IMR-90 (cell line): ENCODE results near the gene DPP6. TPM values are rescaled to one million over a fixed set of nuclear protein-coding genes. Genes with fewer than 3 reads are reported as not detected.
"Not testable (repeated sequence)": the region's sequence is repeated elsewhere in the genome, so short reads cannot be mapped to it uniquely, and the experiment has no call there.

Source experiments
- ATAC-seq: fragments of 200-7000 bp; cut with Tn5 transposase; 2 replicates; pipeline ENCODE4 v1.9.1; 2020; ENCODE audit warnings: low read depth, mild to moderate bottlenecking, moderate library complexity
- BruUV-seq: library from RNA; stranded (reverse); fragments of 400-500 nt; replicated peaks from 2 replicates; lab custom pipeline; 2021; lab: Mats Ljungman, UMichigan
- CTCF ChIA-PET: fragments of 300-600 bp; formaldehyde crosslinking; extraction: SDS; loops from one replicate; lab custom pipeline; 2021; ENCODE audit warnings: antibody characterized with exemption; lab: Yijun Ruan, JAX
- POLR2A ChIA-PET: fragments of 300-600 bp; sonication (Branson Sonifier 250); formaldehyde crosslinking; loops from one replicate; lab custom pipeline; 2022; ENCODE audit warnings: antibody characterized with exemption; ENCODE audit not compliant: unreplicated experiment; lab: Charles Lee
- DNase-seq: peaks from one replicate; pipeline ENCODE4 v3.0.0; 2013
- H2AFZ ChIP-seq: replicated peaks from 2 replicates; pipeline ENCODE3; 2013; ENCODE audit warnings: low read length, mild to moderate bottlenecking; ENCODE audit not compliant: poor library complexity
- H2AK5ac ChIP-seq: 2 replicates; pipeline ENCODE4 v1.6.1; 2013; ENCODE audit warnings: low read depth, low read length, inconsistent platforms
- H2AK9ac ChIP-seq: replicated peaks from 2 replicates; pipeline ENCODE3; 2013; ENCODE audit warnings: mild to moderate bottlenecking, low read depth, low read length, moderate library complexity; ENCODE audit not compliant: poor library complexity
- H2BK120ac ChIP-seq: 2 replicates; pipeline ENCODE4 v1.6.1; 2013; ENCODE audit warnings: low read depth, low read length, inconsistent platforms
- H2BK15ac ChIP-seq: 3 replicates; pipeline ENCODE4 v1.6.1; 2013; ENCODE audit warnings: low read depth, low read length, inconsistent platforms
- H2BK20ac ChIP-seq: 2 replicates; pipeline ENCODE4 v1.6.1; 2013; ENCODE audit warnings: low read depth, mild to moderate bottlenecking, inconsistent platforms, low read length, moderate library complexity
- H2BK5ac ChIP-seq: 2 replicates; pipeline ENCODE4 v1.6.1; 2013; ENCODE audit warnings: mild to moderate bottlenecking, low read depth, low read length, inconsistent platforms; ENCODE audit not compliant: poor library complexity, severe bottlenecking
- H3K14ac ChIP-seq: replicated peaks from 2 replicates; pipeline ENCODE4 v1.6.1; 2013; ENCODE audit warnings: low read depth, low read length, inconsistent platforms
- H3K18ac ChIP-seq: 2 replicates; pipeline ENCODE4 v1.6.1; 2013; ENCODE audit warnings: low read depth, low read length, control low read depth
- H3K23ac ChIP-seq: 2 replicates; pipeline ENCODE4 v1.6.1; 2013; ENCODE audit warnings: low read depth, low read length, inconsistent platforms
- H3K27ac ChIP-seq: 2 replicates; pipeline ENCODE4 v1.5.1; 2013; ENCODE audit warnings: mild to moderate bottlenecking, control low read depth, low read length; ENCODE audit not compliant: insufficient read depth
- H3K27me3 ChIP-seq: 2 replicates; pipeline ENCODE4 v1.6.1; 2013; ENCODE audit warnings: low read length; ENCODE audit not compliant: control insufficient read depth, insufficient read depth
- H3K36me3 ChIP-seq: 2 replicates; pipeline ENCODE4 v1.6.1; 2013; ENCODE audit warnings: low read length, mixed read lengths; ENCODE audit not compliant: control insufficient read depth, insufficient read depth
- H3K4ac ChIP-seq: 2 replicates; pipeline ENCODE4 v1.6.1; 2013; ENCODE audit warnings: low read depth, low read length, inconsistent platforms
- H3K4me1 ChIP-seq: 2 replicates; pipeline ENCODE4 v1.6.1; 2013; ENCODE audit warnings: low read length, mixed read lengths; ENCODE audit not compliant: control insufficient read depth, insufficient read depth
- H3K4me2 ChIP-seq: 2 replicates; pipeline ENCODE4 v1.6.1; 2013; ENCODE audit warnings: low read depth, mild to moderate bottlenecking, control low read depth, low read length, moderate library complexity
- H3K4me3 ChIP-seq: 2 replicates; pipeline ENCODE4 v1.5.1; 2013; ENCODE audit warnings: low read depth, mild to moderate bottlenecking, control low read depth, low read length, moderate library complexity; ENCODE audit not compliant: insufficient read depth
- H3K56ac ChIP-seq: 2 replicates; pipeline ENCODE4 v1.6.1; 2013; ENCODE audit warnings: low read length, inconsistent platforms; ENCODE audit not compliant: insufficient read depth; ENCODE audit errors: extremely low read depth
- H3K79me1 ChIP-seq, 2 experiments: 2 replicates each; pipeline ENCODE4 v1.6.1; 2013; ENCODE audit warnings: low read length in 2 of 2, inconsistent platforms in 1 of 2, low read depth in 1 of 2
- H3K9ac ChIP-seq: 2 replicates; pipeline ENCODE4 v1.6.1; 2013; ENCODE audit warnings: low read depth, low read length, control low read depth
- H3K9me1 ChIP-seq: 2 replicates; pipeline ENCODE4 v1.6.1; 2013; ENCODE audit warnings: low read length, inconsistent platforms; ENCODE audit not compliant: insufficient read depth
- H3K9me3 ChIP-seq: 2 replicates; pipeline ENCODE4 v1.6.1; 2013; ENCODE audit warnings: low read length; ENCODE audit not compliant: control insufficient read depth, insufficient read depth
- H4K20me1 ChIP-seq: 2 replicates; pipeline ENCODE4 v1.6.1; 2013; ENCODE audit warnings: low read length, inconsistent platforms; ENCODE audit not compliant: insufficient read depth
- H4K5ac ChIP-seq: 2 replicates; pipeline ENCODE4 v1.6.1; 2013; ENCODE audit warnings: mild to moderate bottlenecking, low read depth, low read length, control low read depth
- H4K8ac ChIP-seq, 2 experiments: 2 replicates each; pipeline ENCODE4 v1.6.1; 2013; ENCODE audit warnings: low read depth in 2 of 2, low read length in 2 of 2, control low read depth in 1 of 2, inconsistent platforms in 1 of 2
- H4K91ac ChIP-seq: 2 replicates; pipeline ENCODE4 v1.6.1; 2013; ENCODE audit warnings: low read depth, low read length, inconsistent platforms; ENCODE audit not compliant: insufficient read depth
- WGBS, 2 experiments: methylation state at CpG; one replicate each; pipeline versions ENCODE4 v1.1.5 to v1.1.7; 2013; ENCODE audit warnings: missing lambda C conversion rate in 2 of 2; ENCODE audit not compliant: insufficient read length in 1 of 2; ENCODE audit errors: extremely low coverage in 2 of 2; 5-methylcytosine and 5-hydroxymethylcytosine counted together
- dilution Hi-C: fragments of 300-500 bp; cut with HindIII; formaldehyde crosslinking; loops from one replicate; pipeline ENCODE4 v1.14.3; 2018; ENCODE audit warnings: low sequenced_read_pairs; ENCODE audit not compliant: unreplicated experiment
- in situ Hi-C: fragments of 300-500 bp; cut with MboI; formaldehyde crosslinking; loops from 3 replicates; pipeline ENCODE4 v1.14.3; 2019; ENCODE audit warnings: low sequenced_read_pairs, inconsistent platforms, mixed read lengths
- intact Hi-C: fragments of 100-400 bp; cut with micrococcal nuclease; formaldehyde crosslinking; loops from 2 replicates; pipeline ENCODE4 v1.10.0; 2022
- polyA plus RNA-seq, 3 experiments: library from polyadenylated mRNA; depleted of rRNA; stranded (reverse); fragments of >200 nt; gene quantifications; 2 replicates each; pipeline ENCODE4 v1.2.3, GENCODE V29; 2012; ENCODE audit warnings: low replicate concordance in 1 of 3
- total RNA-seq: library from RNA; depleted of rRNA; stranded (reverse); fragments of >200 nt; gene quantifications from 2 replicates; pipeline ENCODE4 v1.2.3, GENCODE V29; 2012

DPP6 gene
- total and polyA plus RNA-seq, 2 of the 4 experiments (the other 2 are of a cell fraction), result not detected

DNA sequence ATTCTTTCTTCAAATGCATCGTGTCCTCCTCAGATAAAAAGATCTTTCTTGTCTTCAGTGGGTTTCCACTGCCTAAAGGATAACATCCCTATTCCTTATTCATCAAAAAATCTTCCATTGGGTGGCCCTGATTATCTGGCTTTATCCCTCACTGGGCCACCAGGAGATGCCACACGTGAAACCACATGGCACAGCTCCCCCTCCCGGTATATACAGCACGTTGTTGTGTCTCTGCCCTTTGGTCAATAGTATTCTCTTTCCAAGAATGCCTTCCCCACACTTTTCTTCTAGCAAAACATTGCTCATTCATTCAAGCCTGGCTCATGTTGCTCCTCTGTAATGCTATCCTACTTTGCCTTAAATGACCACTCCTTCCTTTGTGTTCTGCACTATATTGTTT lies 80.4 kb downstream of the DPP6 start:
- BruUV-seq, H3K79me1 ChIP-seq, H3K9me3 ChIP-seq, H4K91ac ChIP-seq, H3K27ac ChIP-seq, H2BK120ac ChIP-seq, H2BK20ac ChIP-seq, H2AFZ ChIP-seq, H3K4me3 ChIP-seq, dilution Hi-C loops, ATAC-seq, H2AK5ac ChIP-seq, H2BK5ac ChIP-seq, H3K14ac ChIP-seq, H2AK9ac ChIP-seq, H3K4ac ChIP-seq, in situ Hi-C loops, H4K8ac ChIP-seq, H3K36me3 ChIP-seq, H3K9me1 ChIP-seq, CTCF ChIA-PET, H4K20me1 ChIP-seq, H4K5ac ChIP-seq, intact Hi-C loops, DNase-seq, H3K9ac ChIP-seq, POLR2A ChIA-PET, H3K4me1 ChIP-seq, H3K56ac ChIP-seq, H3K27me3 ChIP-seq, H3K23ac ChIP-seq, H2BK15ac ChIP-seq, H3K4me2 ChIP-seq, H3K18ac ChIP-seq: not testable (repeated sequence)
- WGBS, 2 experiments, result 17% methylated on average over 1 of the region's 4 CpGs; no CpG with 5 or more reads in 1 of the 2 experiments

- H3K14ac ChIP-seq, ATAC-seq, H3K27ac ChIP-seq, H3K9ac ChIP-seq, H3K56ac ChIP-seq, H4K8ac ChIP-seq, H3K36me3 ChIP-seq, H2BK120ac ChIP-seq, POLR2A ChIA-PET, H3K23ac ChIP-seq, H2AFZ ChIP-seq, intact Hi-C loops, CTCF ChIA-PET, H3K27me3 ChIP-seq, H3K4ac ChIP-seq, BruUV-seq, H3K4me2 ChIP-seq, in situ Hi-C loops, H3K4me3 ChIP-seq, H4K91ac ChIP-seq, H2BK15ac ChIP-seq, H3K79me1 ChIP-seq, H3K4me1 ChIP-seq, H3K9me1 ChIP-seq, H4K5ac ChIP-seq, H4K20me1 ChIP-seq, H2BK20ac ChIP-seq, H3K18ac ChIP-seq, H2AK5ac ChIP-seq, dilution Hi-C loops, H3K9me3 ChIP-seq, H2BK5ac ChIP-seq, DNase-seq, H2AK9ac ChIP-seq: not testable (repeated sequence)
- no CpG with 5 or more reads among the region's 7 CpGs for WGBS, 2 experiments
These were observed 81.6 kb downstream of the DPP6 start for GRCh38 chr7:154133703-154134277.
